ENCODE measurements around the gene FADD.

DNA sequence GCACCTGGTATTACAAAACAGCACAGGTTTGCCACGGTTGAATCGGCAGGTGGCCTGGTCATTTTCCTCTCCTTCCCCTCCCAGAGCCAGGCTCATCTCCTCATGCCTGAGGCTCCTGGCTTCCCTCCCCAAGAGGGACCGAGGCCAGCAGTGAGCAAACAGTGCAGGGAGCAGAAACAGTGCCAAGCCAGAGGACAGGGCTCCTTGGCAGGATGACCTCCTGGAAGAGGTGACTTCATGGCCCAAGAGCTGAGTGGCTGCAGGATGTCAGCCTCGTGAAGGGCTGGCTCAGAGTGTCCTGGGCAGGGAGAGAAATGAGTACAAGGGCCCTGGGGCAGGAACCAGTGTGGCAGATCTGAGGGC lies 44.6 kb downstream of the FADD start:
- TF ChIP-seq CTCF (conservative IDR thresholded peaks at IDR 0.05) (no peak), ZFX (IDR thresholded peaks at IDR 0.05) (no peak)

Measured in C4-2B (cell line).